AG09319 (cell line): ENCODE results near the gene CHST11.

Experiments used
- DNase-seq: peaks from one replicate; pipeline ENCODE4 v3.0.0-alpha.2; 2010; ENCODE audit warnings: low read depth; ENCODE audit errors: extremely low read depth
- TF ChIP-seq, protein P1 (sequence below): IDR thresholded peaks from 2 replicates; pipeline ENCODE4 v1.5.1; 2011; ENCODE audit warnings: low read depth, mild to moderate bottlenecking, inconsistent platforms, low read length, moderate library complexity

Gene CHST11

DNA sequence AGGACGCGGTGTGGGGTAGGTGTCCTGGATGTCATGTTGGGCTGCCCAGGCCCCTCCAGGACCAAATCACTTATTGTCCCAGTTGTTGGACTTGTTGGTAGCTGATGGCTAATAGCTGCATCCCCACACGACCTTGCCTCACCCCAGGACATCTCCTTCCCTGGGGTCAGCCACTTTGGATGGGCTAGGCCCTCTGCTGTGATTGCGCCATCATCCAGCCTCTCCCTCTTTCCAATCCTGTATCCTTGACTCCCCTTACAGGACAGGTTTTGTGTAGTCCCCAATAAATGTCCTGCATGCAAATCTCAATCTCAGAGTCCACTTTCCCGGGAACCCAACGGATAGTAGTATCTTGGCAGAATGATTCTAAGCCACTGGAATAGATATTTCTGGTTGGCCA is 43.4 kb upstream of the CHST11 start:
- no peak for DNase-seq
- TF ChIP-seq, protein P1, sequence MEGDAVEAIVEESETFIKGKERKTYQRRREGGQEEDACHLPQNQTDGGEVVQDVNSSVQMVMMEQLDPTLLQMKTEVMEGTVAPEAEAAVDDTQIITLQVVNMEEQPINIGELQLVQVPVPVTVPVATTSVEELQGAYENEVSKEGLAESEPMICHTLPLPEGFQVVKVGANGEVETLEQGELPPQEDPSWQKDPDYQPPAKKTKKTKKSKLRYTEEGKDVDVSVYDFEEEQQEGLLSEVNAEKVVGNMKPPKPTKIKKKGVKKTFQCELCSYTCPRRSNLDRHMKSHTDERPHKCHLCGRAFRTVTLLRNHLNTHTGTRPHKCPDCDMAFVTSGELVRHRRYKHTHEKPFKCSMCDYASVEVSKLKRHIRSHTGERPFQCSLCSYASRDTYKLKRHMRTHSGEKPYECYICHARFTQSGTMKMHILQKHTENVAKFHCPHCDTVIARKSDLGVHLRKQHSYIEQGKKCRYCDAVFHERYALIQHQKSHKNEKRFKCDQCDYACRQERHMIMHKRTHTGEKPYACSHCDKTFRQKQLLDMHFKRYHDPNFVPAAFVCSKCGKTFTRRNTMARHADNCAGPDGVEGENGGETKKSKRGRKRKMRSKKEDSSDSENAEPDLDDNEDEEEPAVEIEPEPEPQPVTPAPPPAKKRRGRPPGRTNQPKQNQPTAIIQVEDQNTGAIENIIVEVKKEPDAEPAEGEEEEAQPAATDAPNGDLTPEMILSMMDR = no peak

DNA sequence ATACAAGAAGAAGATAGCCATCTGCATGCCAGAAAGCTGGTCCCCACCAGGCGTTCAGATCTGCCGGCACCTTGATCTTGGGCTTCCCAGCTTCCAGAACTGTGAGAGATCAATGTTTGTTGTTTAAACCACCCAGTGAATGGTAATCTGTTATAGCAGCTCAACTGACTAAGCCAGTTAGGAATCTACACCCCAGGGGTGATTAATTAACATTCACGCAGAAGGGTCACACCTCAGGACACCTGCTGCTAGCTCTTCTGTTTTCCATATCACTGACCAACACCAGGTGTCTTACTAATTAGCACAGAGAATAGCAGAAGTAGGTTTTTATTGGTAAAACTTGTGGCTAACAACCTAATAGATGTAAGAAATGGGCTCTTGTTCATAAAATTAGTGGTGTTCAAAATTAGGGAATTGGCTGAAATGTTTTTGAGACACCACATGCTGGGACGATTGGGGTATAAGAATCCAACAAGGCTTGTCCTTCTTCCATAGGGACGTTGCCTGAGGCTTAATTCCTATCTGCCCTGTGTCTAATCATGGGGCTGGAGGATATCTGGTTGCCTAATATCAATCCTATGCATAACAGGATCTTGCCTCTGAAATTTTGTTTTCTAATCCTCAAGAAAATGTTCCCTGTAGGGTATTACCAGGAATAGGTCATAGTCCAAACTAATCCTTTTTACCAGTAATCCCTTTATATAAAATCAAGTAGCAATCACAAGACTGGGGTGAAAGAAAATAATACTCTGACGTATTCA is 42.0 kb upstream of the CHST11 start:
- TF ChIP-seq, protein P1 = no peak
- DNase-seq = no peak

DNA sequence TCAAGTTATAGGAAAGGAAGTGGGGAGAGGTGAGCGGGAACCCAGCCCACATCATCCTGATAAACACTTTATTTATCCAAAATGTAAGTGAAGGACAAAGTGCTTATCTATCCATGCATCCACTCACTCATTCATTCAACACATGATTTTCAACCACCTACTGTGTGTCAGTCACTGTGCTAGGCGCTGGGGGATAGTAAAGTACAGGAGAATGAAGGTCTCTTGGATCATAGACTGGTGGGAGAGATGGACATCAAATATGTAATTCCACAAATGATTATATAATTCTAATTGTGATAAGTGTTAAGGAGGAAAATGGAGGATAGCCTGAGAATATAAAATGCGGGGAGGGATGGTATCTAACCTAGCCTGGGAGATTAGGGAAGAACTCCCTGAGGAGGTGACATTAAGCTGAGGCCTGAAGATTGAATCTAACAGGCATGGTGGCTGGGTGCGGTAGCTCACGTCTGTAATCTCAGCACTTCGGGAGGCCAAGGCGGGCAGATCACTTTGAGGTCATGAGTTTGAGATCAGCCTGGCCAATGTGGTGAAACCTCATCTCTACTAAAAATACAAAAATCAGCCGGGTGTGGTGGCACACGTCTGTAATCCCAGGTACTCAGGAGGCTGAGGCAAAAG is 41.3 kb upstream of the CHST11 start:
- TF ChIP-seq, protein P1 = no peak
- no peak for DNase-seq

GRCh38 chr12:104416136-104416535 is 40.6 kb upstream of the CHST11 start:
- DNase-seq = no peak
- TF ChIP-seq, protein P1 = no peak

DNA sequence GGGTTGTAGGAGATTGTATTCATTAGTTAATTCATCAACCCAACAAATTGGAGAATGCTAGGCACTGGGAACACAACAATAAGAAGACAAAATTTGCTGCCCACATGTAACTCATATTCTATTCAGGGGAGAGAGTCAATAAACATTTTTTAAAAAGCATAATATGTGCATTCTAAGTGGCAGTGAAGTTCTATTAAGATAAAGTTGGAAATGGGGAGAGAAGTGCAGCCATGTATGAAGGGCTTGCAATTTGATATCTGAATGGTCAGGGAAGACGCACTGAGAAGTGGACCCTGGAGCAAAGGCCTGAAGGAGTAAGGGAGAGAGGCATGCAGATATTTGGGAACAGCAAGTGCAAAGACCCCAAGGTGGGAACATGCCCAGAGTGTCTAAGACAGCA is 40.2 kb upstream of the CHST11 start:
- DNase-seq = no peak
- TF ChIP-seq, protein P1 = no peak

GRCh38 chr12:104419717-104420116 is 37.0 kb upstream of the CHST11 start:
- DNase-seq = no peak
- TF ChIP-seq, protein P1 = no peak

DNA sequence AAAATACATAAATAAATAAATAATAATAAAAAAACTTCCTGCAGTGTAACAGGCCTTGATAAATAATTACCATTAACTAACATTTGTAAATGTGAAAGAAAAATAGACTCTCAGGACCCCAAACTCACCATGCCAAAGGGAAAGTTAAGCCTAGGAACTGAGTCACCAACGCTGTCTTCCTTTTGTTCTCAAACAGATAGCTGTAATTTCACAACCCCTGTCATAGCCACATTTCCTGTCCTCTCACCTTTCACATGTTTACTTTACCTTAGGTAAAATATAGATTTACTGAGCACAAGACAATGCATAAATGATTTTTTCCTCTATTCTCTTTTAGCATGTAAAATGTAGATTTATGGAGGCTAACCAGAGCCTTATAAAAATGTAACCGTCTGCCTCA is 35.9 kb upstream of the CHST11 start:
- no peak for DNase-seq
- TF ChIP-seq, protein P1 = no peak
